Astrocyte of the hippocampus (primary cell): ENCODE measurements around the gene A1CF.

Experiments
- DNase-seq: peaks from one replicate; pipeline ENCODE4 v3.0.0; 2011; ENCODE audit warnings: low read depth, low spot score

Gene A1CF

GRCh38 chr10:50861370-50861769 is 24.1 kb downstream of the A1CF start:
- DNase-seq: no peak

GRCh38 chr10:50857579-50857978 is 27.8 kb downstream of the A1CF start:
- no peak for DNase-seq

GRCh38 chr10:50855461-50855860 is 30.0 kb downstream of the A1CF start:
- no peak for DNase-seq

- DNase-seq: no peak
Observed at GRCh38 chr10:50855015-50855414, 30.4 kb downstream of the A1CF start.

GRCh38 chr10:50853557-50853956 is 31.9 kb downstream of the A1CF start:
- DNase-seq: no peak

GRCh38 chr10:50851884-50852671 is 33.3 kb downstream of the A1CF start:
- DNase-seq: no peak

GRCh38 chr10:50850578-50851230 is 34.7 kb downstream of the A1CF start:
- DNase-seq: peak; percentile 57

GRCh38 chr10:50846753-50847152 is 38.7 kb downstream of the A1CF start:
- DNase-seq: peak; percentile 18

- DNase-seq: no peak
Observed at GRCh38 chr10:50837095-50837494, 48.3 kb downstream of the A1CF start.

- DNase-seq: no peak
Observed at GRCh38 chr10:50832171-50832751, 53.2 kb downstream of the A1CF start.

- DNase-seq: no peak
Observed at GRCh38 chr10:50830066-50830465, 55.4 kb downstream of the A1CF start.

- DNase-seq: no peak
Observed at GRCh38 chr10:50824782-50825181, 60.6 kb downstream of the A1CF start.

GRCh38 chr10:50823789-50824188 is 61.6 kb downstream of the A1CF start:
- no peak for DNase-seq

GRCh38 chr10:50809596-50809995 is 75.8 kb downstream of the A1CF start:
- DNase-seq: no peak

- DNase-seq: peak; percentile 26
Observed at GRCh38 chr10:50807851-50808776, 77.3 kb downstream of the A1CF start.

- no peak for DNase-seq
Observed at GRCh38 chr10:50805981-50806622, 79.3 kb downstream of the A1CF start.

- DNase-seq: no peak
Observed at GRCh38 chr10:50799595-50799994, 85.8 kb downstream of the A1CF start.

- DNase-seq: no peak
Observed at GRCh38 chr10:50798297-50798696, 87.1 kb downstream of the A1CF start.

GRCh38 chr10:50796693-50797092 is 88.7 kb downstream of the A1CF start:
- DNase-seq: no peak

GRCh38 chr10:50794490-50794889 is 90.9 kb downstream of the A1CF start:
- no peak for DNase-seq
